ENCODE results near the gene GP9.
A peak's percentile ranks its signal among the peaks of the same experiment; 100 is the strongest.

The GP9 gene

GRCh38 chr3:129060276-129061022 lies at the start of gene GP9:
Gene GP9, plus strand, starts transcription at chr3:129060779. Its CDS starts 961 bp downstream, at chr3:129061740.
- DNase-seq (ENCODE audit: low spot score): no peak

GRCh38 chr3:129013491-129013891 lies 47.1 kb upstream of the GP9 start:
- DNase-seq (ENCODE audit: low spot score): peak; percentile 13

DNA sequence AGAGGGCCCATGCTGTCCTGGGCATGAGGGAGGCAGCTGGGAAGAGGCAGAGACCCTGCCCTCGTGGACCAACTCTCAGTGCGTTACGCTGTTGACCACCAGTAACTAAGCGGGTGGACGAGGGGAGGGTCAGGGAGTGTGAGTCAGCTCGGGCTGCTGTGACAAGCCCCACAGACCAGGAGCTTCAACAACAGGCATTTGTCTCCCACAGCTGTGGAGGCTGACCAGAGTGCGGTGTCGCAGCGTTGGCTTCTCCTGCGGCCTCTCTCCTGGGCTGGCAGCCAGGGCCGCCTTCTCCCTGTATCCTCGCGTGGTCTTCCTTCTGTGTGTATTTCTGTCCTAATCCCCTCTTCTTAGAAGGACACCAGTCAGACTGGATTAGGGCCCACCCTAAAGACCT lies 46.4 kb upstream of the GP9 start:
- DNase-seq (ENCODE audit: low spot score): no peak

GRCh38 chr3:129014793-129015345 lies 45.7 kb upstream of the GP9 start:
- DNase-seq (ENCODE audit: low spot score): no peak

- no peak for DNase-seq (ENCODE audit: low spot score)
Measured at GRCh38 chr3:129015388-129016105, 45.0 kb upstream of the GP9 start.

GRCh38 chr3:129016356-129016719 lies 44.2 kb upstream of the GP9 start:
- peak; percentile 26 for DNase-seq (ENCODE audit: low spot score)

GRCh38 chr3:129016720-129017483 lies 43.7 kb upstream of the GP9 start:
- DNase-seq (ENCODE audit: low spot score): no peak

- DNase-seq (ENCODE audit: low spot score): no peak
Measured at GRCh38 chr3:129017484-129017899, 43.1 kb upstream of the GP9 start.

GRCh38 chr3:129018271-129018670 lies 42.3 kb upstream of the GP9 start:
- no peak for DNase-seq (ENCODE audit: low spot score)

DNA sequence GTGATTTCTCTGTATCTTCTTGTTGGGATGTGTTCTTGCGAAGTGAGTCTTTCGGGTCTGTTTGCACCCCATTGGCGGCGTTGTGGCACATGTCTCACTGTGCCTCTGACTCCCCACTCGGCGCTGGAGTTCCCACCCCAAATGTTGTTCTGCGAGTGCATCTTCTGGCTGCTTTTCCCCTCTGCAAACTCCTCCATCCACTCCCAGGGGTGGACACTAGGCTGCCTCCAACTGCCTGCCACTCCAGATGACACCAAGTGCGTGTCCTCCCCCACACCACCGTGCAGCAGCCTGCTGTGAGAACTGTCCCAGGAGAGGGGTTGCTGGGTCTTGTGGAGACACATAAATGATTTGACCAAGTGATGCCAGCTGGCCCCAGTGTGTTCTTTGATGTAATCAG lies 41.8 kb upstream of the GP9 start:
- DNase-seq (ENCODE audit: low spot score): no peak

- DNase-seq (ENCODE audit: low spot score): no peak
Measured at GRCh38 chr3:129019266-129019665, 41.3 kb upstream of the GP9 start.

DNA sequence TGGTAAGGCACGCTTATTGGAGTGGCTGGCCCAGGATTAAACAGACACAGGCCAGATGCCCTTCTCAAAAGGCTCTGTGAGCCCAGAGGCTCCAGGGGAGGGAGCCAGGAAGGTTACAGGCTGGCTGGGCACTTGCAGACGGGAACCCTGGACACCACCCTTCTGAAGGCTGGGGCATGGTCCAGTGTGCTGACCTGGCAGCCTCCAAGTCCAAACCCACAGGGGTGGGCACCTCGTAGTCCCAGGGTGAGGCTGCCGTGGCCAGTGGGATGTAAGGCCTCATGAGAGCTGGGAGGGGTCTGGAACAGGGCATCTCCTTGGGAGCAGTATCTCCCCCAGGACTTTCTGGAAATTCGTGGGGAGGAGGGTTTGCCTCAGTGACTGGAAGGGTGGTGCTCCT lies 39.9 kb upstream of the GP9 start:
- DNase-seq (ENCODE audit: low spot score): no peak

GRCh38 chr3:129021140-129021551 lies 39.4 kb upstream of the GP9 start:
- DNase-seq (ENCODE audit: low spot score): no peak

DNA sequence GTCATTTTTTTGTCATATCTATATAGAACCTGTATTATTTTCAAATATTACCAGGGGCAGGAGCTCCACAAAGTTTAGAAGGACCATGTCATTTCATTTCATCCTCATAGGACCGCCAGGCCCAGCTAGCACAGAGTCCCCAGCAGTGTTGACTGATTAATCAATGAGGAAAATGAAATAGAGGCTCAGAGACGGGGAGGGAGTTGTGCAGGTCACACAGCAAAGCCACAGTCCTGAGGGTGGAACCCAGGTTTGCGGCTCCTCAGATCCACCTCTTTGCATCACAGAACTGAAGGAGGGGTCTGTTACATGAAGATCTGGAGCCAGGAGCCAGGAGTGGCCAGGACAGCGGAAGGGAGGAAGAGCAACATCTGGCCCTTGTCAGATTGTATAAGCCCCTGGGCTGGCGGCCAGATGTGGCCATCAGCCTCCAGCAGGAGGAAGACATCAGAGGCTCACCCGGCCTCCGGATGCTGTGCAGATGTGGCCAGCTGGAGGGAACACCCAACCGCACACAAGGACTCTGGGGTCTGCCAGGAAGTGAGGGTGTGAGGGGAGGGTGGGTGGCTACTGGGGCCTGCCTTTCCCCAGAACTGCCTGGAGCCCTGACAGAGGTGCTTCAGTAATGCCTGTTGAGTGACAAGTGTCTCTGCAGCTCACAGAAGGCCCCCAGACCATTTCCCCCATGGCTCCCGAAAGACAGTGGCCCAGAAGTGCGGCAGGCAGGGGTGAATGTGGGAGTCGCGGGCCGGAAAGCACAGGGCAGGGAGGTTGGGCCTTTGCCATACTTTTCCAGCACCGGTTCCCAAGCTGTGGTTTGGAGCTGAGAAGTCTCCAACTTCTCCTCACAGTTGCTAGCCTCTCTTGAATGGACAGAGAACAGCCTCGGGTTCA lies 38.2 kb upstream of the GP9 start:
- no peak for DNase-seq (ENCODE audit: low spot score)

DNA sequence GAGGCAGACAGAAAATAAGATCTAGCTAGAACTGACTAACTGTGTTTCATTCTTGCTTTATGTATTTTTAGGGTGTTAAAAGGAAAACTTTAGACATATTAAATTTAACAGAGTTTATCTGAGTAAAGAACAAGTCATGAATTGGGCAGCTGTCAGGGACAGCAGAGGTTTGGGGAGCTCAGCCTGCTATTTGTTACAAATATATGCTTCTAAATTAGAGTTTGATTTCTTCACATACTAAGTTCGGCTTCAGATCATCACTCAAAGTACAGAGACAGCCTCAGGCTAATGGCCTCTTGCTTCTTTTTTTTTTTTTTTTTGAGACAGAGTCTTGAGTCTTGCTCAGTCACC lies 37.6 kb upstream of the GP9 start:
- no peak for DNase-seq (ENCODE audit: low spot score)

DNA sequence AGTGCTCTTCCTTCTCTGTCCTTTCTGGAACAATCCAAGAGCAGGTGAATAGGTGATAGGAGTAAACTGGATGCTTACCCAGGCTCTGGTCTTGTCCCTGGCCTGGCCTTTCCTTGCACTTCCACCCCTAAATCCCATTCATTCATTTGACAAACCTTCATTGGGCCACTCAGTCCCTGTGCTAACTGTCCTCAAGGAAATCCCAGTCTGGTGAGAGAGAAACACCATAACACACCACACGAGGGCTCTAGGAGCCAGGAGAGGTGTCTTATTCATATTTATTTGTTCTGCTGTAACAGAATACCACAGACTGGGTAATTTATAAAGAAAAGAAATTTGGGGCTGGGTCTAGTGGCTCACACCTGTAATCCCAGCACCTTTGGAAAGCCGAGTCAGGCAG lies 36.7 kb upstream of the GP9 start:
- DNase-seq (ENCODE audit: low spot score): peak; percentile 21

- no peak for DNase-seq (ENCODE audit: low spot score)
Measured at GRCh38 chr3:129025108-129025507, 35.5 kb upstream of the GP9 start.

DNA sequence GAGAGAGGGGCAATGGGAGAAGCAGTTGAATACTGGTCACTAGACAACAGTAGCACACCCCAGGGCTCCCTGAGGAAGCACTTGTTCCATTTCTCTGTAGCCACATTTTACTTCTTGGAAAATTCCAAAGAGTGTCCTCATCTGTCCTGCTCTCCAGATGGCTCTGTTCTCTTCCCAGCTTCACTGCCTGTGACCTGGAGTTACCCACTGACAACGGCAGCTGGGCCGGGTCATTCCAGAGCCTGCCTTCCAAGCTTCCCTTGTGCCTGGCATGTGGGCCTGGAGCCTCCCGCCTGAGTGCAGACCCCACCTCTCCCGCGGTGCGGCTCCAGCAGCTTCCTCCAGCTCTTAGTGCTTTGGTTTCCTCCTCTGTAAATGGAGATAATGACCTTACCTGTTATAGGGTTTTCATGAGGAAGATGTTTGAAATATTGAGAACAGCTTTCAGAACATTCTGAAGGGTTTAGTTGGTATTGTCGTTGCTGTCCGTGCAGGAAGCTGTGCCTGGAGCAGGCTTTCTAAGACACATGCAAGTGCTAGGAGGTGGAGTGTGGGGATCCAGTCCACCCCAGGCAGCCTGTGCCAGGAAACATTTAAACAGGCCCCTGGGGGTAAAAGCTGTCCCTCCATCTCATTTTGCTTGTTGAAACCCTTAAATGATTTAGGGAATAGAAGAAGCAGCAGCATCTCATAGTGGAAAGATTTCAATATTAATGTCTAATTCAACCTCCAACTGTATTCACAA lies 34.7 kb upstream of the GP9 start:
- no peak for DNase-seq (ENCODE audit: low spot score)

GRCh38 chr3:129026728-129027543 lies 33.6 kb upstream of the GP9 start:
- peak; percentile 93 for DNase-seq (ENCODE audit: low spot score)

DNA sequence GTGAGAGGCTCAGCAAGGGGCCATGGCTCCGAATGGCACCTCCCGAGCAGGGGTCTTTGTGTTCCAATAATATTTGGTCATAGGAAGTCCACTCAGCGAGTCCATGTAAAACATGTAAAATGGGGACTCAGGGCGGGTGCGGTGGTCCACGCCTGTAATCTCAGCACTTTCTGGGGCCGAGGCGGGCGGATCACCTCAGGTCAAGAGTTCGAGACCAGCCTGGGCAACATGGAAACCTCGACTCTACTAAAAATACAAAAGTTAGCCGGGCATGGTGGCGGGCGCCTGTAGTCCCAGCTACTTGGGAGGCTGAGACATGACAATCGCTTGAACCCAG lies 33.1 kb upstream of the GP9 start:
- DNase-seq (ENCODE audit: low spot score): no peak
